Forelimb muscle (tissue), 1 donor: Measurements from ENCODE around the gene FER. TPM values are rescaled to one million over a fixed set of nuclear protein-coding genes. Genes with fewer than 3 reads are reported as not detected.
"Not testable (repeated sequence)": the region's sequence is repeated elsewhere in the genome, so short reads cannot be mapped to it uniquely, and the experiment has no call there.

Experiments
- DNase-seq: peaks from one replicate; pipeline ENCODE4 v3.0.0-alpha.2; 2013; ENCODE audit warnings: low read depth
- polyA plus RNA-seq: library from polyadenylated mRNA; unstranded; fragments of 120-200 nt; gene quantifications from one replicate; pipeline ENCODE4 v1.2.1, GENCODE V29; 2013; ENCODE audit not compliant: insufficient read length

Gene FER
- polyA plus RNA-seq, 1 donor, result 8.9 TPM

- DNase-seq, result no peak
These were observed 133.4 kb downstream of the FER start for GRCh38 chr5:108881133-108881532.

GRCh38 chr5:108884736-108885135 lies 137.0 kb downstream of the FER start:
- DNase-seq, result peak; percentile 48

GRCh38 chr5:108898257-108898656 lies 150.6 kb downstream of the FER start:
- no peak for DNase-seq

DNA sequence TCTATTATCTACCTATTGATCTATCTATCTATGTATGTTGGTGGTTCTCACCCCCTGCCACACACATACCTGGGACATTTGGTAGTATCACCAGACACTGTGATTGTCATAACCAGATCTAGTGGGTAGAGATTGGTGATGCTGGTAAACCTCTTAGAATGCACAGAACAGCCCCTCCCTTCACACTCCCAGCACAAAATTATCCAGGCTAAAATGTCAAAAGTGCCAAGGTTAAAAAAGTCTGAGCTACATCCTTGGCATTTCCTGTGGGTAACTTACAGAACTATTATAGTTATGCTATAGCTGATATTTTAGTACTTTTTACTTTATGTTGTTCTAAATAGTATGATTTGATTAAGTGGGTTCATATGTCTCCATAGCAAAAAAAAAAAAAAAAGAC lies 151.0 kb downstream of the FER start:
- no peak for DNase-seq

GRCh38 chr5:108899244-108899643 lies 151.5 kb downstream of the FER start:
- not testable (repeated sequence) for DNase-seq

DNA sequence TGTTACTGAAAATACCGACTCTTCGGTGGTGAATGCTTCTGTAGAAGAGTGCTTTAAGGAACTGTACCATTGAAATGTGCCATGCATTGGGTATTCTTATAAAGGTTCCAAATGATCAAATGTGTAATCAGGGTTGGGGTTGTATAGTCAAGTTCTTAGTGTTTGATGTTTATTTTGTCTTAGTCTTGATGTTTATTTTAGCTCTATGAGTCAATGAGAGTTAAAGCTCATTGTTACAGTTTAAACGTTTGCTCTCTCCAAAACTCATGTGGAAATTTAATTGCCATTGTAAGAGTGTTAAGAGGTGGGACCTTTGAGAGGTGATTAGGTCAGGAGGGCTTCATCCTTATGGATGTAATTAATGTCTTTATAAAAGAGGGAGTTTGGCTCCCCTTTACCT lies 153.0 kb downstream of the FER start:
- no peak for DNase-seq

DNA sequence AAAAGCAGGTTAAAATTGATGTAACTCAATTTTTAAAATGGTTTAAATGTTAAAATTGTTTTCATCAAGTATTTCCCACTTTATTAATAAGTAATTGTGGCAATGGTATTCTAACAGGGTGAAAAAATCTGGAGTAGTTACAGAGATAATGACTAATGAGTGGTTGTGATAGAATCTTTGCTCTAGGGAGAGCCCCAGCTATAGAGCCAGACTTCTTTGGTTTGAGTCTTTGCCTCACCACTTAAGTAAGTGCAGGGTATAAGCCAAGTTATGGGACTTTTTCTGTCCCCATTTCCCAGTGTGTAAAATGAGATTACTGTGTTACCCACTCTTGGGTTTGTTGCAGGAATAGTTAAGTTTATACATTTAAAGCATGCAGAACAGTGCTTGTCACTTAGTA lies 158.1 kb downstream of the FER start:
- DNase-seq, result no peak

DNA sequence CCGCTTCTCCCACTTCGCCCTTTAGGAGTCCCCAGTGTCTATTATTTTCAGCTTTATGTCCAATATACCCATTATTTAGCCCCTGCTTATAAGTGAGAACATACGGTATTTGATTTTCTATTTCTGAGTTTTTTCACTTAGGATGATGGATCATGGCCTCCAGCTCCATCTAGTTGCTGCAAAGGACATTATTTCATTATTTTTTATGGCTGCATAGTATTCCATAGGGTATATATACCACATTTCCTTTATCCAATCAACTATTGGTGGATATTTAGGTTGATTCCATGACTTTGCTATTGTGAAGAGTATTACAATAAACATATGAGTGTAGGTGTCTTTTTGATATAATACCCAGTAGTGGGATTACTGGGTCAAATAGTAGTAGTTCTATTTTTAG lies 162.9 kb downstream of the FER start:
- no peak for DNase-seq

DNA sequence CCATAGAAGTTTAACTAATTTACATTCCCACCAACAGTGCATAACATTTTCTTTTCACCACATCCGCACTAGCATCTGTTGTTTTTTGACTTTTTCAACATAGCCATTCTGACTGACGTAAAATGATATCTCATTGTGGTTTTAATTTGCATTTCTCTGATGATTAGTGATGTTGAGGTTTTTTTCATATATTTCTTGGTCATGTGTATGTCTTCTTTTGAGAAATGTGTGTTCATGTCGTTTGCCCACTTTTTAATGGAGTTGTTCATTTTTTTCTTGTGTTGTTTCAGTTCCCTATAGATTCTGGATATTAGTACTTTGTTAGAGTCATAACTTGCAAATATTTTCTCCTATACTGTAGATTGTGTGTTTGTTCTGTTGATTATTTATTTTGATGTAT lies 163.4 kb downstream of the FER start:
- no peak for DNase-seq

DNA sequence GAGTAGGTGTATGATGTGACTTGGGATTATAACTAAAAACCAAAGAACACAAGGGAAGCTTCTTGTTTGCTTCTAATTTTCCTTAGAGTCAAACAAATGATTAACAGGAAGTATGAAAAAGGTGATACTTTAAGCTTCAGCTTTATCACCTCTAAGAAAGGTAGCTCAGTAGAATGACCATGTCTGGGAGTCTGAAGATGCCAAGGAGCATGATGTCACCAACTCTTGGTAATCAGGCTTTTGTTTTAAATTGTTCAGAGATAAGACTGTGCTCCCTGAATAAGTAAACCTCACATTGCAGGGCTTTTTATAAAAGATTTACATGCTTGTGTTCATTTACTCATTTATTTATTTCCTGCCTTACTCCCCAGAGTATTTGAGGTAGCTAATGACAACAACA lies 169.9 kb downstream of the FER start:
- DNase-seq, result no peak

GRCh38 chr5:108919591-108920326 lies 172.1 kb downstream of the FER start:
- no peak for DNase-seq

- no peak for DNase-seq
These were observed 176.8 kb downstream of the FER start for GRCh38 chr5:108924457-108924961.

DNA sequence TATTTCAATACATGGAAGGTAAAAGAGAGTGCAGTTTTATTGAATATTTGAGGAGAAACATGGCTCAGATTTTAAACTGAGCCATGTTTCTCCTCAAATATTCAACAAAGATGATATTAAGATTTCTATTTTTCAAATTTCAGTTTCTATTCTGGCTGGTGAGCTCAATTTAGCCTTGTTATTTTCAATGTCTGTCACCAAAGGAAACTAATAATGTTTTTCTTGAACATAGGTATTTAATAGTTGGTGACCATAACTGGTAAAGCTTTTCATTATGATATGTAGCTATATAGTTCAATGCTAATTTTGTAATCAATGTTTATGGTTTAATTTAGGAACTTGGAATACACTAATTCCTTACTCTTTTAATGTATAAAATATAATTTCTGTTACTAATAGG lies 177.4 kb downstream of the FER start:
- no peak for DNase-seq

GRCh38 chr5:108930107-108930506 lies 182.4 kb downstream of the FER start:
- no peak for DNase-seq

- DNase-seq, result peak; percentile 57
These were observed 187.9 kb downstream of the FER start for GRCh38 chr5:108935611-108936010.

- DNase-seq, result no peak
These were observed 189.5 kb downstream of the FER start for GRCh38 chr5:108937221-108937620.

DNA sequence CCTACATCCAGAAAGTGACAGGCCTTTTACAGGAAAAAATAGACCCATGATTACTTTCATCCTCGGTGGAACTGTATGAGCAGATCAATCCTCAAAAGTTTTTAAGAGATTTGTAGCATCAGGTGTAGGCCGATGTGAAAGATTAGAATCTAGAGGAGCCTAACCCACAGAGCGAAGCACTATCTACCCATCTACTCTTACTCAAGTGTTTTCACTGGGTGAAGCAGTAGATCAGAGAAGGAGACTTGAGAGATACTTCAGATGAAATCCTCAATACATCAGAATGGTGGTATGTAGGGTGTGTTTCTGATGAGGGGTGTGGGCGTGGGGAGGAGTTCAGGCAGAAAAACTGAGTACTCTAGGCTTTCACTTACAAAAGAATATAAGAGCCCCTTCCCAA lies 192.8 kb downstream of the FER start:
- no peak for DNase-seq

DNA sequence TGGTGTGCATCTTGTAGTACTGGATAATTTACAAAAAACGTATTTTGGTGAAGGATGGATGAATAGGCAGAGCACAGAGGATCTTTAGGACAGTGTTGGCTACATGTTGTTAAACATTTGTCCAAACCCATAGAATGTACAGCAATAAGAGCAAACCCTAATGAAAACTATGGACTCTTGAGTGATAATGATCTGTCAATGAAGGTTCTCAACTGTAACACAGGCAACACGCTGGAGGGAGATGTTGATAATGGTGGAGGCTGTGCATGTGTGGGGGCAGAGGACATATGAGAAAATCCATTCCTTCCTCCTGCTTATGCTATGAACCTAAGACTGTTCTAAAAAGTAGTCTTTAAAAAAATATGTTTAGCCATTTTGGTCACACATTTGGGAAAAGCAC lies 194.0 kb downstream of the FER start:
- DNase-seq, result no peak

DNA sequence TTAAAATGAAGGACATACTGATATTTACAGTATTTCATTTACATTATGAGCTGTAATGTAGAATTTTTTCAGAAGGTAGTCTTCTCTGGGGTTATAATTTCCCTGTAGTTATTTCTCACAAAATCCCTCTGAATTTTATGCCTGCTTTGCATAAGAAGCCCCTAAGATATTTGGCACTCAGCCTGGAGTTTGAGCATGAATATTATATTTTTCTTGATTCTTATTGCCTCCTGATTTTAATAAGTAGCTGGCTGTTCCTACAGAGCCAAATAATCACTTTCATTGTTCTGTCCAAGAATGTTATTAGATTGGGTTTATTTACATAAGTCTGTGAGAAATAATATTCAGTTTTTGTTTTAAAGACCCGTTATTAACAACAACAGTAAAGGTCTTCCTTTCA lies 195.0 kb downstream of the FER start:
- DNase-seq, result no peak

DNA sequence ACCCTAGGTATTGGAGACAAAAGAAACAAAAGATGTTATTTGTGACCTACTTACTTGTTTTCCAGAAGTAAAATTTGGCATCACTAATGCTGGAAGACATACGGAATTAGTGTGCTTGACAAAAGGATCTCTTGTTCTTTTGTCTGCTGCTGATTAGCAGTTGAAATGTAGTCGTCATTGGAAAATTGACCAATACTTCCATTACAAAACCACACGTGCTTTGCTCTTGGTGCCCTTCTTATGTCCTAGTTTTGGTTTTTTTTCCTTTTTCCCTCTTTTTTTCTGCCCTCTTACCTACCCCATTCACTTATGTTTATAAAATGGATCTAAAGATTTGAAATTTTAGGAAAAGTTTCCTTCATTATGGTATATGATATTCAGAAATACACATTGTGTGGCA lies 197.4 kb downstream of the FER start:
- no peak for DNase-seq

- DNase-seq, result no peak
These were observed 198.3 kb downstream of the FER start for GRCh38 chr5:108946008-108946407.

DNA sequence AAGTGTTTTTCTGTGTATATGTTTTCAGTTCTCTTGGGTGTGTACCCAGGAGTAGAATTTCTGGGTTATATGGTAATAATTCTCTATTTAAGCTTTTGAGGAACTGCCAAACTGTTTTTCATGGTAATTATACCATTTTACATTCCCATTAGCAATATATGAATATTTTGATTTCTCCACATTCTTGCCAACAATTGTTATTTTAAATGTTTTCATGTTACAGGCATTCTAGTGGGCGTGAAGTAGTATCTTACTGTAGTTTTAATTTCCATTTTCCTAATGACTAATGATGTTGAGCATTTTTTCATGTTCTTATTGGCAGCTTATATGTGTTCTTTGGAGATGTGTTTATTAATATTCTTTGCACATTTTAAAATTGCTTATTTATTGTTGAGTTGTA lies 199.5 kb downstream of the FER start:
- no peak for DNase-seq

- DNase-seq, result no peak
These were observed 202.6 kb downstream of the FER start for GRCh38 chr5:108950276-108950675.

GRCh38 chr5:108953940-108954339 lies 206.2 kb downstream of the FER start:
- no peak for DNase-seq
